GM23248 (cell line): ENCODE measurements around the gene TRIM44. TPM values are rescaled to one million over a fixed set of nuclear protein-coding genes. Genes with fewer than 3 reads are reported as not detected.
A peak's percentile ranks its signal among the peaks of the same experiment; 100 is the strongest.

ENCODE experiments used
- DNase-seq: peaks from one replicate; pipeline ENCODE4 v3.0.0-alpha.2; 2015
- H2AFZ ChIP-seq: fragments of 200-600 bp; sonication (generic); 2 replicates; pipeline ENCODE4 v1.6.1; 2016; ENCODE audit warnings: antibody characterized with exemption
- H3F3A ChIP-seq: fragments of 200-600 bp; sonication (generic); 2 replicates; pipeline ENCODE4 v1.6.1; 2016; ENCODE audit warnings: mild to moderate bottlenecking, antibody characterized with exemption, mixed run types; ENCODE audit not compliant: insufficient read depth
- H3K27ac ChIP-seq: fragments of 200-600 bp; sonication (generic); 2 replicates; pipeline ENCODE4 v1.5.1; 2016; ENCODE audit warnings: mild to moderate bottlenecking
- H3K27me3 ChIP-seq: fragments of 200-600 bp; sonication (generic); replicated peaks from 2 replicates; pipeline ENCODE4 v1.6.1; 2016; ENCODE audit warnings: mild to moderate bottlenecking; ENCODE audit not compliant: insufficient read depth
- H3K36me3 ChIP-seq: fragments of 200-600 bp; sonication (generic); 2 replicates; pipeline ENCODE4 v1.6.1; 2016; ENCODE audit warnings: low read depth, mild to moderate bottlenecking
- H3K4me1 ChIP-seq: fragments of 200-600 bp; sonication (generic); 2 replicates; pipeline ENCODE4 v1.6.1; 2016; ENCODE audit warnings: mild to moderate bottlenecking; ENCODE audit not compliant: insufficient read depth
- H3K4me2 ChIP-seq: fragments of 200-600 bp; sonication (generic); one replicate; pipeline ENCODE4 v1.6.1; 2016; ENCODE audit warnings: mild to moderate bottlenecking; ENCODE audit not compliant: unreplicated experiment
- H3K4me3 ChIP-seq: fragments of 200-600 bp; sonication (generic); 2 replicates; pipeline ENCODE4 v1.5.1; 2016; ENCODE audit warnings: mild to moderate bottlenecking
- H3K79me2 ChIP-seq: fragments of 200-600 bp; sonication (generic); 2 replicates; pipeline ENCODE4 v1.6.1; 2016; ENCODE audit warnings: mild to moderate bottlenecking; ENCODE audit not compliant: insufficient read depth
- H3K9ac ChIP-seq: fragments of 200-600 bp; sonication (generic); 2 replicates; pipeline ENCODE4 v1.6.1; 2016; ENCODE audit warnings: mild to moderate bottlenecking
- H3K9me2 ChIP-seq: fragments of 200-600 bp; sonication (generic); 2 replicates; pipeline ENCODE4 v1.6.1; 2016; ENCODE audit warnings: mixed run types, mild to moderate bottlenecking, moderate library complexity; ENCODE audit not compliant: insufficient read depth
- H3K9me3 ChIP-seq: fragments of 200-600 bp; sonication (generic); one replicate; pipeline ENCODE4 v1.6.1; 2017; ENCODE audit warnings: low read depth
- H4K20me1 ChIP-seq: fragments of 200-600 bp; sonication (generic); 2 replicates; pipeline ENCODE4 v1.6.0; 2016; ENCODE audit not compliant: insufficient read depth
- EZH2 ChIP-seq: fragments of 200-600 bp; sonication (generic); IDR thresholded peaks from 2 replicates; pipeline ENCODE4 v1.6.1; 2018; ENCODE audit warnings: antibody characterized with exemption, mild to moderate bottlenecking; ENCODE audit not compliant: insufficient read depth, poor library complexity, severe bottlenecking
- EZH2phosphoT487 ChIP-seq: fragments of 200-600 bp; sonication (generic); IDR thresholded peaks from 2 replicates; pipeline ENCODE4 v1.6.1; 2018; ENCODE audit warnings: antibody characterized with exemption, moderate library complexity, mild to moderate bottlenecking, low read depth; ENCODE audit not compliant: insufficient read depth
- WGBS, 2 experiments: methylation state at CpG; one replicate each; pipeline ENCODE4 v1.1.6; 2015 to 2017; ENCODE audit warnings: low lambda C conversion rate in 2 of 2, low coverage in 1 of 2; ENCODE audit errors: missing lambda C conversion rate in 2 of 2; 5-methylcytosine and 5-hydroxymethylcytosine counted together
- in situ Hi-C: fragments of 300-500 bp; cut with MboI; formaldehyde crosslinking; loops from 2 replicates; pipeline ENCODE4 v1.15.0; 2020
- polyA plus RNA-seq: library from polyadenylated mRNA; unstranded; fragments of >200 nt; fragmentation: Nextera tagmentation; extraction: Ambion mirVana; gene quantifications from 2 replicates; pipeline ENCODE4 v1.2.1, GENCODE V29; 2016
- total RNA-seq: library from RNA; depleted of rRNA; stranded (reverse); fragments of >200 nt; shearing (Covaris generic); gene quantifications from 2 replicates; pipeline ENCODE4 v1.2.3, GENCODE V29; 2014

TRIM44 gene
- total and polyA plus RNA-seq, 2 experiments from 2014 or later = 32.2 to 37.1 TPM

DNA sequence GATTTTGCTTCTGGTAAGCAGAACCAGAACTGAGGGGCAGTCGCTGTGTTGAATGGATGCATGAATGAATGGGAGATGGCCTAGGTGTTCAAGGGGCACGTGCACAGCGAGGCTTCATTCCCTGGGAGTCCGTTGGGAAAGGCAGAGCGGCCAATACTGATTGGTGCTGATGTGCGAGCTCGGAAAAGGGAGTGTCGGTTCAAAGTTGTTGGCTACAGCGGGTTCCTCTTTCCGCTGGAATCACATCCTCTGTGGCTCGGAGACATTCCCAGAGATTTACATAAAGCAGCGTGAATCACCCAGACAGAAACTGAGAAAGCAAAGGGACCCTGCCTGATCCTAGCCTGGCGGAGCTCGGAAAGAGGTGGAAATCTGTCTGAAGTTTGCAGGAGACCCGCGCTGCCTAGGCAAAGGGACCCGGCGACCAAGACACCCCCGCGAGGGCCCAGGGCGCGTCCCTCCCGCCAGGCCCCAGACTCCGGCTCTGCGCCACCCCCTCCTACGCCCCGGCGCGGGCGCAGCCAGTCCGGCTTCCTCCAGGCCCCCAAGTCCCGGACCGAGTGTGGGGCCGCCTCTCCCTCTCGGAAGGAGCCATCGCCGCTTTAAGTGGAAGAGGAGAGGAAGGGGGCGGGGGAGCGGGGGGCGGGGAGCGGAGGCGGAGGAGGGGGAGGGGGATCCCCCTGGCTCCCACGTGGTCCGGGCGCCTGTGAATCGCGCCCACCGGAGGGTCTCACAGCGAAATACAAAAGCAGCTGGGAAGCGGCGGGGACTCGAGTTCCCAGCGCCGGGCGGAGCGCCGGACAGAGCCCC, 44.7 kb upstream of the TRIM44 start, which contains the start of gene FJX1:
Gene FJX1 (plus strand): TSS at position 774 of the 810 bp plus-strand sequence. CDS start 177 bp downstream, outside the sequence.
- Histone ChIP-seq H3K9me3 (no peaks in the 10 kb centered on the region), H3K4me2 (peak within 1 kb of the TSS; percentile 81), H2AFZ (peak within 1 kb of the TSS; percentile 57), H4K20me1 (no peaks in the 10 kb centered on the region), H3K9ac (peak within 1 kb of the TSS; percentile 79), H3K4me3 (peak within 1 kb of the TSS; percentile 72), H3K9me2 (no peaks in the 10 kb centered on the region), H3K36me3 (no peaks in the 10 kb centered on the region), H3F3A (peaks cover 36% of the 10 kb centered on the region), H3K4me1 (peaks cover 48% of the 10 kb centered on the region), H3K27ac (peak within 1 kb of the TSS; percentile 79), H3K27me3 (no peaks in the 10 kb centered on the region), H3K79me2 (peaks cover 19% of the 10 kb centered on the region)
- peak; percentile 95 for DNase-seq
- no peak for TF ChIP-seq EZH2phosphoT487
- no peak for TF ChIP-seq EZH2
- WGBS, 2 experiments = 1 to 2% methylated on average over 36 to 56 of the region's 57 CpGs
- in situ Hi-C loops = loop anchor here (5.0 to 25.0 kb wide), 4 partner anchors 197 to 644 kb away; no protein-coding TSS in a partner anchor

DNA sequence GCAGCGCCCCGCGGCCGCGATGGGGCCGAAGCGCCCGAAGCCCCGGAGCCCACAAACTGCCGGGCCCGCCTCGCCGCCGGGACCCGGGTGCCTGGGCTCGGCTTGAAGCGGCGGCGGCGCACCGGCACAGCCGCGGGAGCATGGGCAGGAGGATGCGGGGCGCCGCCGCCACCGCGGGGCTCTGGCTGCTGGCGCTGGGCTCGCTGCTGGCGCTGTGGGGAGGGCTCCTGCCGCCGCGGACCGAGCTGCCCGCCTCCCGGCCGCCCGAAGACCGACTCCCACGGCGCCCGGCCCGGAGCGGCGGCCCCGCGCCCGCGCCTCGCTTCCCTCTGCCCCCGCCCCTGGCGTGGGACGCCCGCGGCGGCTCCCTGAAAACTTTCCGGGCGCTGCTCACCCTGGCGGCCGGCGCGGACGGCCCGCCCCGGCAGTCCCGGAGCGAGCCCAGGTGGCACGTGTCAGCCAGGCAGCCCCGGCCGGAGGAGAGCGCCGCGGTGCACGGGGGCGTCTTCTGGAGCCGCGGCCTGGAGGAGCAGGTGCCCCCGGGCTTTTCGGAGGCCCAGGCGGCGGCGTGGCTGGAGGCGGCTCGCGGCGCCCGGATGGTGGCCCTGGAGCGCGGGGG, 44.0 kb upstream of the TRIM44 start:
- TF ChIP-seq EZH2phosphoT487 = no peak
- TF ChIP-seq EZH2 = no peak
- H3K4me2 ChIP-seq = peak overlapping the region; percentile 81
- peak overlapping the region; percentile 72 for H3K4me3 ChIP-seq
- peaks cover 19% of the 10 kb centered on the region for H3K79me2 ChIP-seq
- in situ Hi-C loops = loop anchor here (5.0 to 25.0 kb wide), 4 partner anchors 196 to 644 kb away; no protein-coding TSS in a partner anchor
- no peaks in the 10 kb centered on the region for H4K20me1 ChIP-seq
- peak overlapping the region; percentile 79 for H3K9ac ChIP-seq
- no peaks in the 10 kb centered on the region for H3K9me2 ChIP-seq
- 0 to 1% methylated on average over 44 to 69 of the region's 91 CpGs for WGBS, 2 experiments
- DNase-seq = peak; percentile 84
- peaks cover 53% of the 10 kb centered on the region for H3K4me1 ChIP-seq
- H2AFZ ChIP-seq = peak overlapping the region; percentile 57
- H3K36me3 ChIP-seq = no peaks in the 10 kb centered on the region
- no peaks in the 10 kb centered on the region for H3K27me3 ChIP-seq
- peak overlapping the region; percentile 79 for H3K27ac ChIP-seq
- H3K9me3 ChIP-seq = no peaks in the 10 kb centered on the region
- H3F3A ChIP-seq = peaks cover 37% of the 10 kb centered on the region

- Histone ChIP-seq H3K4me3 (peak overlapping the region; percentile 72), H3K27ac (peak overlapping the region; percentile 79), H3K27me3 (no peaks in the 10 kb centered on the region), H3K9me3 (no peaks in the 10 kb centered on the region), H3K4me1 (peaks cover 53% of the 10 kb centered on the region), H3K79me2 (peaks cover 19% of the 10 kb centered on the region), H3F3A (peaks cover 37% of the 10 kb centered on the region), H3K9me2 (no peaks in the 10 kb centered on the region), H3K9ac (peak overlapping the region; percentile 79), H3K36me3 (no peaks in the 10 kb centered on the region), H3K4me2 (peak overlapping the region; percentile 81), H2AFZ (peak overlapping the region; percentile 57), H4K20me1 (no peaks in the 10 kb centered on the region)
- no peak for TF ChIP-seq EZH2
- TF ChIP-seq EZH2phosphoT487 = no peak
- in situ Hi-C loops = loop anchor here (5.0 to 25.0 kb wide), 4 partner anchors 196 to 643 kb away; no protein-coding TSS in a partner anchor
- peak; percentile 80 for DNase-seq
- 2 to 3% methylated on average over 79 to 84 of the region's 84 CpGs for WGBS, 2 experiments
Measured at GRCh38 chr11:35619116-35619854, 43.3 kb upstream of the TRIM44 start.
